NCI-H2107 treated with DMSO at 0.1 percent for 48 hours (cell line): ENCODE results near the gene ROBO1.
"Not testable (repeated sequence)": the region's sequence is repeated elsewhere in the genome, so short reads cannot be mapped to it uniquely, and the experiment has no call there.

Source experiments
- DNase-seq: peaks from one replicate; lab custom pipeline; 2025; ENCODE audit not compliant: unreplicated experiment; lab: John Stamatoyannopoulos, UW

ROBO1 gene

GRCh38 chr3:78888635-78889034, 879.2 kb downstream of the ROBO1 start:
- no peak for DNase-seq

GRCh38 chr3:78887547-78888011, 880.2 kb downstream of the ROBO1 start:
- no peak for DNase-seq

GRCh38 chr3:78887029-78887428, 880.8 kb downstream of the ROBO1 start:
- DNase-seq: no peak

GRCh38 chr3:78884567-78884966, 883.2 kb downstream of the ROBO1 start:
- not testable (repeated sequence) for DNase-seq

- DNase-seq: no peak
These were observed 885.5 kb downstream of the ROBO1 start for GRCh38 chr3:78882251-78882650.

- DNase-seq: no peak
These were observed 886.3 kb downstream of the ROBO1 start for GRCh38 chr3:78881501-78881900.

GRCh38 chr3:78880603-78881461, 887.0 kb downstream of the ROBO1 start:
- DNase-seq: no peak

- no peak for DNase-seq
These were observed 888.4 kb downstream of the ROBO1 start for GRCh38 chr3:78879295-78879860.

- no peak for DNase-seq
These were observed 889.0 kb downstream of the ROBO1 start for GRCh38 chr3:78878789-78879188.

- DNase-seq: no peak
These were observed 889.8 kb downstream of the ROBO1 start for GRCh38 chr3:78878011-78878410.

GRCh38 chr3:78875851-78876250, 891.9 kb downstream of the ROBO1 start:
- no peak for DNase-seq

GRCh38 chr3:78875436-78875835, 892.4 kb downstream of the ROBO1 start:
- no peak for DNase-seq

- no peak for DNase-seq
These were observed 894.2 kb downstream of the ROBO1 start for GRCh38 chr3:78873641-78874040.

- DNase-seq: peak; percentile 53
These were observed 895.6 kb downstream of the ROBO1 start for GRCh38 chr3:78872195-78872594.

GRCh38 chr3:78871048-78871447, 896.8 kb downstream of the ROBO1 start:
- peak; percentile 75 for DNase-seq

- DNase-seq: no peak
These were observed 897.3 kb downstream of the ROBO1 start for GRCh38 chr3:78870484-78870883.

- DNase-seq: peak; percentile 88
These were observed 899.2 kb downstream of the ROBO1 start for GRCh38 chr3:78868570-78868969.

GRCh38 chr3:78867409-78868372, 900.1 kb downstream of the ROBO1 start:
- DNase-seq: peak; percentile 41

- no peak for DNase-seq
These were observed 904.2 kb downstream of the ROBO1 start for GRCh38 chr3:78863306-78864203.

- no peak for DNase-seq
These were observed 906.6 kb downstream of the ROBO1 start for GRCh38 chr3:78861156-78861555.
